Upper lobe of left lung (tissue), 4 donors: ENCODE measurements around the gene ARIH2.

Source experiments
- EP300 ChIP-seq, 4 donors: sonication (generic); formaldehyde crosslinking; IDR thresholded peaks; one replicate each; pipeline ENCODE4 v1.5.1; 2017; ENCODE audit warnings: antibody characterized with exemption in 4 of 4, control low read depth in 2 of 4
- POLR2AphosphoS5 ChIP-seq, 2 donors: sonication (generic); formaldehyde crosslinking; IDR thresholded peaks; one replicate each; pipeline ENCODE4 v1.5.1; 2017; ENCODE audit warnings: antibody characterized with exemption in 2 of 2
- TF ChIP-seq, protein P1 (sequence below), 6 experiments: fragments of 450-650 bp in 4 of 6; fragments of 200-600 bp in 2 of 6; sonication (generic) in 2 of 6; IDR thresholded peaks; one replicate each; pipeline ENCODE4 v1.5.1; 2016 to 2019; ENCODE audit warnings: antibody characterized with exemption in 6 of 6

DNA sequence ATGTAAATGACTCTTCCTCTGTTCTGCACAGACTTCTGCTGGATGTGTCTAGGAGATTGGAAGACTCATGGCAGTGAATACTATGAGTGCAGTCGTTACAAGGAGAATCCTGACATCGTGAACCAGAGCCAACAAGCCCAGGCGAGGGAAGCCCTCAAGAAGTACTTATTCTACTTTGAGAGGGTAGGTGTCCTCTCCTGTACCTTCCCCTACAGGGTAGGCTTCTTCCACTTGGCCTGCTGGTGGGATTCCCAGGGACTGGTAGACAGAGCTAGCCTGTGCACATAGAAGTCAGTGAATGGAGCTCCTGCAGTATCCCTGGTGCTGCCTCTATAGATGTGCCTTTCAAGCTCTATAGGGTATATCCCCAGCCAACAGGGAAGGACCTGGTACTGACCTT, 60.8 kb downstream of the ARIH2 start:
- TF ChIP-seq, protein P1, sequence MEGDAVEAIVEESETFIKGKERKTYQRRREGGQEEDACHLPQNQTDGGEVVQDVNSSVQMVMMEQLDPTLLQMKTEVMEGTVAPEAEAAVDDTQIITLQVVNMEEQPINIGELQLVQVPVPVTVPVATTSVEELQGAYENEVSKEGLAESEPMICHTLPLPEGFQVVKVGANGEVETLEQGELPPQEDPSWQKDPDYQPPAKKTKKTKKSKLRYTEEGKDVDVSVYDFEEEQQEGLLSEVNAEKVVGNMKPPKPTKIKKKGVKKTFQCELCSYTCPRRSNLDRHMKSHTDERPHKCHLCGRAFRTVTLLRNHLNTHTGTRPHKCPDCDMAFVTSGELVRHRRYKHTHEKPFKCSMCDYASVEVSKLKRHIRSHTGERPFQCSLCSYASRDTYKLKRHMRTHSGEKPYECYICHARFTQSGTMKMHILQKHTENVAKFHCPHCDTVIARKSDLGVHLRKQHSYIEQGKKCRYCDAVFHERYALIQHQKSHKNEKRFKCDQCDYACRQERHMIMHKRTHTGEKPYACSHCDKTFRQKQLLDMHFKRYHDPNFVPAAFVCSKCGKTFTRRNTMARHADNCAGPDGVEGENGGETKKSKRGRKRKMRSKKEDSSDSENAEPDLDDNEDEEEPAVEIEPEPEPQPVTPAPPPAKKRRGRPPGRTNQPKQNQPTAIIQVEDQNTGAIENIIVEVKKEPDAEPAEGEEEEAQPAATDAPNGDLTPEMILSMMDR (IDR thresholded peaks at IDR 0.05): no peak
- TF ChIP-seq EP300 (IDR thresholded peaks at IDR 0.05) (no peak), POLR2AphosphoS5 (IDR thresholded peaks at IDR 0.05) (no peak)
